ENCODE results near the gene PTOV1. TPM values are rescaled to one million over a fixed set of nuclear protein-coding genes. Genes with fewer than 3 reads are reported as not detected.
A peak's percentile ranks its signal among the peaks of the same experiment; 100 is the strongest.

PTOV1 gene
- total and polyA plus RNA-seq, 4 donors: 50.0 to 142 (median 118) TPM

- ATAC-seq (ENCODE audit: low FRiP score) (no peak), DNase-seq (no peak)
- no peaks in the 10 kb centered on the region for H3K36me3 ChIP-seq (ENCODE audit: control insufficient read depth in 1 of 2, insufficient read depth in 2 of 2, low read length in 1 of 2)
- H3K9me3 ChIP-seq (ENCODE audit: control insufficient read depth, low read length): no peaks in the 10 kb centered on the region
- peak overlapping the region in 1 of 2 donors; percentile 30 for H3K27ac ChIP-seq (ENCODE audit: low read depth in 1 of 2, low read length in 2 of 2)
- intact Hi-C loops (cut with DNase I): no loop called here
- H3K4me1 ChIP-seq (ENCODE audit: control insufficient read depth in 1 of 2, insufficient read depth in 2 of 2, low read length in 2 of 2): no peaks in the 10 kb centered on the region
- no peaks in the 10 kb centered on the region for H3K27me3 ChIP-seq (ENCODE audit: control insufficient read depth in 1 of 2, insufficient read depth in 2 of 2, low read length in 1 of 2)
- WGBS, 2 donors: 71 to 73% methylated on average over 15 of the region's 15 CpGs
- H3K4me3 ChIP-seq (ENCODE audit: low read length in 2 of 2): no peak overlapping the region
Observed at GRCh38 chr19:49870309-49870901, 19.4 kb downstream of the PTOV1 start.

- DNase-seq: no peak
- Histone ChIP-seq H3K27ac (ENCODE audit: low read depth in 1 of 2, low read length in 2 of 2) (no peak overlapping the region), H3K27me3 (ENCODE audit: control insufficient read depth in 1 of 2, insufficient read depth in 2 of 2, low read length in 1 of 2) (no peaks in the 10 kb centered on the region), H3K4me1 (ENCODE audit: control insufficient read depth in 1 of 2, insufficient read depth in 2 of 2, low read length in 2 of 2) (no peaks in the 10 kb centered on the region), H3K9me3 (ENCODE audit: control insufficient read depth, low read length) (no peaks in the 10 kb centered on the region), H3K36me3 (ENCODE audit: control insufficient read depth in 1 of 2, insufficient read depth in 2 of 2, low read length in 1 of 2) (no peaks in the 10 kb centered on the region), H3K4me3 (ENCODE audit: low read length in 2 of 2) (no peak overlapping the region)
- 87% methylated on average over 16 to 17 of the region's 17 CpGs for WGBS, 2 donors
- ATAC-seq (ENCODE audit: low FRiP score): no peak
- intact Hi-C loops (cut with DNase I): no loop called here
Observed at GRCh38 chr19:49871349-49871985, 20.5 kb downstream of the PTOV1 start.

- WGBS, 2 donors: 85 to 86% methylated on average over 27 of the region's 27 CpGs
- no peak overlapping the region for H3K27ac ChIP-seq (ENCODE audit: low read depth in 1 of 2, low read length in 2 of 2)
Observed at GRCh38 chr19:49872245-49873128, 21.5 kb downstream of the PTOV1 start.

GRCh38 chr19:49873129-49873521, 22.2 kb downstream of the PTOV1 start:
- DNase-seq (peak in 1 of 2 donors; percentile 75), ATAC-seq (ENCODE audit: low FRiP score) (no peak)
- no peak overlapping the region for H3K27ac ChIP-seq (ENCODE audit: low read depth in 1 of 2, low read length in 2 of 2)
- H3K36me3 ChIP-seq (ENCODE audit: control insufficient read depth in 1 of 2, insufficient read depth in 2 of 2, low read length in 1 of 2): no peaks in the 10 kb centered on the region
- H3K9me3 ChIP-seq (ENCODE audit: control insufficient read depth, low read length): no peaks in the 10 kb centered on the region
- H3K27me3 ChIP-seq (ENCODE audit: control insufficient read depth in 1 of 2, insufficient read depth in 2 of 2, low read length in 1 of 2): no peaks in the 10 kb centered on the region
- 92% methylated on average over 25 to 29 of the region's 29 CpGs for WGBS, 2 donors
- no peak overlapping the region for H3K4me3 ChIP-seq (ENCODE audit: low read length in 2 of 2)
- intact Hi-C loops (cut with DNase I): no loop called here
- no peaks in the 10 kb centered on the region for H3K4me1 ChIP-seq (ENCODE audit: control insufficient read depth in 1 of 2, insufficient read depth in 2 of 2, low read length in 2 of 2)

More at GRCh38 chr19:49872245-49873128, 21.5 kb downstream of the PTOV1 start:
- intact Hi-C loops (cut with DNase I): no loop called here
- no peaks in the 10 kb centered on the region for H3K27me3 ChIP-seq (ENCODE audit: control insufficient read depth in 1 of 2, insufficient read depth in 2 of 2, low read length in 1 of 2)
- H3K4me1 ChIP-seq (ENCODE audit: control insufficient read depth in 1 of 2, insufficient read depth in 2 of 2, low read length in 2 of 2): no peaks in the 10 kb centered on the region
- no peak for ATAC-seq (ENCODE audit: low FRiP score)
- H3K4me3 ChIP-seq (ENCODE audit: low read length in 2 of 2): no peak overlapping the region
- no peaks in the 10 kb centered on the region for H3K9me3 ChIP-seq (ENCODE audit: control insufficient read depth, low read length)
- no peak for DNase-seq
- no peaks in the 10 kb centered on the region for H3K36me3 ChIP-seq (ENCODE audit: control insufficient read depth in 1 of 2, insufficient read depth in 2 of 2, low read length in 1 of 2)

GRCh38 chr19:49873834-49874233, 22.9 kb downstream of the PTOV1 start:
- 84 to 85% methylated on average over 10 of the region's 10 CpGs for WGBS, 2 donors
- intact Hi-C loops (cut with DNase I): no loop called here
- ATAC-seq (ENCODE audit: low FRiP score): no peak
- no peak for DNase-seq
- Histone ChIP-seq H3K27me3 (ENCODE audit: control insufficient read depth in 1 of 2, insufficient read depth in 2 of 2, low read length in 1 of 2) (no peaks in the 10 kb centered on the region), H3K9me3 (ENCODE audit: control insufficient read depth, low read length) (no peaks in the 10 kb centered on the region), H3K4me3 (ENCODE audit: low read length in 2 of 2) (no peak overlapping the region), H3K36me3 (ENCODE audit: control insufficient read depth in 1 of 2, insufficient read depth in 2 of 2, low read length in 1 of 2) (no peaks in the 10 kb centered on the region), H3K4me1 (ENCODE audit: control insufficient read depth in 1 of 2, insufficient read depth in 2 of 2, low read length in 2 of 2) (no peaks in the 10 kb centered on the region), H3K27ac (ENCODE audit: low read depth in 1 of 2, low read length in 2 of 2) (no peak overlapping the region)

- Histone ChIP-seq H3K27ac (ENCODE audit: low read depth in 1 of 2, low read length in 2 of 2) (no peak overlapping the region), H3K4me3 (ENCODE audit: low read length in 2 of 2) (no peak overlapping the region), H3K4me1 (ENCODE audit: control insufficient read depth in 1 of 2, insufficient read depth in 2 of 2, low read length in 2 of 2) (no peaks in the 10 kb centered on the region), H3K27me3 (ENCODE audit: control insufficient read depth in 1 of 2, insufficient read depth in 2 of 2, low read length in 1 of 2) (no peaks in the 10 kb centered on the region), H3K36me3 (ENCODE audit: control insufficient read depth in 1 of 2, insufficient read depth in 2 of 2, low read length in 1 of 2) (no peaks in the 10 kb centered on the region), H3K9me3 (ENCODE audit: control insufficient read depth, low read length) (no peaks in the 10 kb centered on the region)
- intact Hi-C loops (cut with DNase I): no loop called here
- ATAC-seq (ENCODE audit: low FRiP score) (no peak), DNase-seq (no peak)
- WGBS, 2 donors: 89 to 91% methylated on average over 11 of the region's 11 CpGs
Observed at GRCh38 chr19:49874503-49875157, 23.7 kb downstream of the PTOV1 start.

- no peak for DNase-seq
- H3K27me3 ChIP-seq (ENCODE audit: control insufficient read depth in 1 of 2, insufficient read depth in 2 of 2, low read length in 1 of 2): no peaks in the 10 kb centered on the region
- WGBS, 2 donors: 87 to 90% methylated on average over 4 of the region's 4 CpGs
- intact Hi-C loops (cut with DNase I): no loop called here
- no peaks in the 10 kb centered on the region for H3K4me1 ChIP-seq (ENCODE audit: control insufficient read depth in 1 of 2, insufficient read depth in 2 of 2, low read length in 2 of 2)
- H3K27ac ChIP-seq (ENCODE audit: low read depth in 1 of 2, low read length in 2 of 2): no peak overlapping the region
- H3K4me3 ChIP-seq (ENCODE audit: low read length in 2 of 2): no peak overlapping the region
- peaks cover 0 to under 1% of the 10 kb centered on the region in 2 donors for H3K36me3 ChIP-seq (ENCODE audit: control insufficient read depth in 1 of 2, insufficient read depth in 2 of 2, low read length in 1 of 2)
- no peaks in the 10 kb centered on the region for H3K9me3 ChIP-seq (ENCODE audit: control insufficient read depth, low read length)
- no peak for ATAC-seq (ENCODE audit: low FRiP score)
Observed at GRCh38 chr19:49875177-49875576, 24.2 kb downstream of the PTOV1 start.

- Histone ChIP-seq H3K36me3 (ENCODE audit: control insufficient read depth in 1 of 2, insufficient read depth in 2 of 2, low read length in 1 of 2) (peaks cover 0 to 4% of the 10 kb centered on the region in 2 donors), H3K27ac (ENCODE audit: low read depth in 1 of 2, low read length in 2 of 2) (peak overlapping the region; percentile 33 to 89), H3K4me3 (ENCODE audit: low read length in 2 of 2) (peak overlapping the region; percentile 65 to 71), H3K4me1 (ENCODE audit: control insufficient read depth in 1 of 2, insufficient read depth in 2 of 2, low read length in 2 of 2) (no peaks in the 10 kb centered on the region), H3K27me3 (ENCODE audit: control insufficient read depth in 1 of 2, insufficient read depth in 2 of 2, low read length in 1 of 2) (no peaks in the 10 kb centered on the region), H3K9me3 (ENCODE audit: control insufficient read depth, low read length) (no peaks in the 10 kb centered on the region)
- intact Hi-C loops (cut with DNase I): no loop called here
- ATAC-seq (ENCODE audit: low FRiP score): peak; percentile 19
- peak; percentile 83 to 91 for DNase-seq
- WGBS, 2 donors: 0 to 1% methylated on average over 28 of the region's 28 CpGs
Observed at GRCh38 chr19:49875857-49876421, 25.0 kb downstream of the PTOV1 start.
